Measurements from ENCODE around the gene PLET1. TPM values are rescaled to one million over a fixed set of nuclear protein-coding genes. Genes with fewer than 3 reads are reported as not detected.

Gene PLET1
- total RNA-seq, 1 experiment from 2014 or later: not detected

DNA sequence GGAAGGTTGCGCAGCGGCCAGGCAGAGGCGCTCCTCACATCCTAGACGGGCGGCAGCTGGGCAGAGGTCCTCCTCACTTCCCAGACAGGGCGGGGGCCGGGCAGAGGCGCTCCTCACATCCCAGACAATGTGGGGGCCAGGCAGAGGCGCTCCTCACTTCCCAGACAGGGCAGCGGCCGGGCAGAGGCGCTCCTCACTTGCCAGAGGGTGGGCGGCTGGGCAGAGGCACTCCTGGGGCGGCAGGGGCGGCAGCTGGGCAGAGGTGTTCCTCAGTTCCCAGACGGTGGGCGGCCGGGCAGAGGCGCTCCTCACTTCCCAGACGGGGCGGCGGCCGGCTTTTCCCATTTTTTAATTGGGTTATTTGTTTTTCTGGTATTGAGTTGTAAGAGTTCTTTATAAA lies 54.6 kb downstream of the PLET1 start:
- WGBS (ENCODE audit: extremely low coverage, insufficient read length, low lambda C conversion rate): no CpG with 5 or more reads among the region's 23 CpGs
- no peak overlapping the region for H3K14ac ChIP-seq (ENCODE audit: insufficient read depth, low read length)

More for the DNA sequence above, 54.6 kb downstream of the PLET1 start:
- no peaks in the 10 kb centered on the region for H3K79me1 ChIP-seq (ENCODE audit: insufficient read depth, low read depth, low read length, poor library complexity, severe bottlenecking)
- no peak overlapping the region for H2BK120ac ChIP-seq (ENCODE audit: low read depth, low read length, poor library complexity, severe bottlenecking)
- Mint-ChIP-seq H3K4me1 (no peaks in the 10 kb centered on the region), H3K36me3 (ENCODE audit: insufficient read depth in 1 of 3, low read depth in 3 of 3) (peaks cover 0 to 4% (median 0%) of the 10 kb centered on the region in 3 experiments; a peak in 1 of 7 replicates), H3K4me3 (no peak overlapping the region), H3K27me3 (ENCODE audit: low read depth) (peaks cover 12% of the 10 kb centered on the region), H3K27ac (no peak overlapping the region), H3K9me3 (peaks cover 5% of the 10 kb centered on the region in 2 experiments; a peak in 4 of 5 replicates)
- H3T11ph ChIP-seq (ENCODE audit: low read length): no peak overlapping the region
- DNase-seq: no peak
- TF ChIP-seq, protein P1, sequence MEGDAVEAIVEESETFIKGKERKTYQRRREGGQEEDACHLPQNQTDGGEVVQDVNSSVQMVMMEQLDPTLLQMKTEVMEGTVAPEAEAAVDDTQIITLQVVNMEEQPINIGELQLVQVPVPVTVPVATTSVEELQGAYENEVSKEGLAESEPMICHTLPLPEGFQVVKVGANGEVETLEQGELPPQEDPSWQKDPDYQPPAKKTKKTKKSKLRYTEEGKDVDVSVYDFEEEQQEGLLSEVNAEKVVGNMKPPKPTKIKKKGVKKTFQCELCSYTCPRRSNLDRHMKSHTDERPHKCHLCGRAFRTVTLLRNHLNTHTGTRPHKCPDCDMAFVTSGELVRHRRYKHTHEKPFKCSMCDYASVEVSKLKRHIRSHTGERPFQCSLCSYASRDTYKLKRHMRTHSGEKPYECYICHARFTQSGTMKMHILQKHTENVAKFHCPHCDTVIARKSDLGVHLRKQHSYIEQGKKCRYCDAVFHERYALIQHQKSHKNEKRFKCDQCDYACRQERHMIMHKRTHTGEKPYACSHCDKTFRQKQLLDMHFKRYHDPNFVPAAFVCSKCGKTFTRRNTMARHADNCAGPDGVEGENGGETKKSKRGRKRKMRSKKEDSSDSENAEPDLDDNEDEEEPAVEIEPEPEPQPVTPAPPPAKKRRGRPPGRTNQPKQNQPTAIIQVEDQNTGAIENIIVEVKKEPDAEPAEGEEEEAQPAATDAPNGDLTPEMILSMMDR (conservative IDR thresholded peaks at IDR 0.05): no peak
- no peak overlapping the region for H2AK5ac ChIP-seq (ENCODE audit: insufficient read length, low read length)
- no peak overlapping the region for H2BK5ac ChIP-seq (ENCODE audit: insufficient read length, low read length)
- H4K5ac ChIP-seq (ENCODE audit: insufficient read length, low read depth, low read length): no peak overlapping the region
- no peak overlapping the region for H3K18ac ChIP-seq (ENCODE audit: insufficient read length, low read depth, low read length)
- no peak overlapping the region for H2BK20ac ChIP-seq (ENCODE audit: low read depth, low read length, poor library complexity, severe bottlenecking)
- no peak overlapping the region for H2BK15ac ChIP-seq (ENCODE audit: low read depth, low read length)
- no peak overlapping the region for H3K23ac ChIP-seq (ENCODE audit: insufficient read length, low read depth, low read length)
- H3K79me2 ChIP-seq (ENCODE audit: insufficient read depth, low read length): no peaks in the 10 kb centered on the region
- H3K4me1 ChIP-seq (ENCODE audit: insufficient read depth, low read length): no peaks in the 10 kb centered on the region
- H3K9ac ChIP-seq (ENCODE audit: extremely low read depth, insufficient read length, low read length): no peak overlapping the region
- H3K56ac ChIP-seq (ENCODE audit: insufficient read length, low read depth, low read length): no peak overlapping the region
- no peaks in the 10 kb centered on the region for H3K9me3 ChIP-seq (ENCODE audit: control insufficient read depth, low read depth, low read length)
- no peak overlapping the region for H3K4ac ChIP-seq (ENCODE audit: low read depth, low read length)
- H4K91ac ChIP-seq (ENCODE audit: insufficient read length, low read depth, low read length): no peak overlapping the region
- no peak overlapping the region for H2BK12ac ChIP-seq (ENCODE audit: insufficient read length, low read depth, low read length)
- no peak overlapping the region for H4K8ac ChIP-seq (replicated peaks; ENCODE audit: insufficient read length, low read depth, low read length)
- H3K23me2 ChIP-seq (ENCODE audit: insufficient read length, low read depth, low read length, poor library complexity, severe bottlenecking): no peaks in the 10 kb centered on the region
- H3K27me3 ChIP-seq (ENCODE audit: insufficient read depth, low read length): no peaks in the 10 kb centered on the region
- H3K27ac ChIP-seq (ENCODE audit: insufficient read length, low read depth, low read length): no peak overlapping the region
- H2AFZ ChIP-seq (ENCODE audit: low read length): no peak overlapping the region
- H4K20me1 ChIP-seq (ENCODE audit: control insufficient read depth, insufficient read depth, insufficient read length): no peaks in the 10 kb centered on the region
- no peak overlapping the region for H3K4me2 ChIP-seq (ENCODE audit: insufficient read depth, insufficient read length, low read length)
